Measurements from ENCODE around the gene PCNX3.
"Not testable (repeated sequence)": the region's sequence is repeated elsewhere in the genome, so short reads cannot be mapped to it uniquely, and the experiment has no call there.

PCNX3 gene

GRCh38 chr11:65629579-65629978 is 14.0 kb downstream of the PCNX3 start:
- no peak overlapping the region for H3K9ac ChIP-seq (ENCODE audit: low read length)
- H3K4me3 ChIP-seq (ENCODE audit: low read depth in 1 of 2, low read length in 2 of 2), result no peak overlapping the region
- peaks cover 69% of the 10 kb centered on the region for H3K36me3 ChIP-seq (ENCODE audit: insufficient read depth, low read length)

DNA sequence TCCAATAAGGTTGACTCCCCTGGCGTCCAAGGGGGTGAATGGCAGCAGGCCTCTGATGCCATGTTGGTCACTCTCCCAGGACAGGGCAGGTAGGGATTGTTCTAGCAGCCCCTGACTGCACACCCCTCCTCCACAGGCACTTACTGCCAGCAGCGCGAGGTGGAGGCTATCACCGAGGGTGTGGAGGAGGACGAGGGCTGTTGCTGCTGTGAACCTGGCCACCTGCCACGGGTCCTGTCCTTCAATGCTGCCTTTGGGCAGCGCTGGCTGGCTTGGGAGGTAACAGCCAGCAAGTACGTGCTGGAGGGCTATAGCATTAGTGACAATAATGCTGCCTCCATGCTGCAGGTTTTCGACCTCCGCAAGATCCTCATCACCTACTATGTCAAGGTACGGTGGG is 14.6 kb downstream of the PCNX3 start:
- Histone ChIP-seq H3K27ac (ENCODE audit: low read depth, low read length) (no peak overlapping the region), H3K9me3 (ENCODE audit: low read length) (no peaks in the 10 kb centered on the region), H3K36me3 (ENCODE audit: insufficient read depth, low read length) (peaks cover 74% of the 10 kb centered on the region)

More at GRCh38 chr11:65629579-65629978, 14.0 kb downstream of the PCNX3 start:
- H3K4me1 ChIP-seq (ENCODE audit: insufficient read depth, low read length), result no peaks in the 10 kb centered on the region
- H3K9me3 ChIP-seq (ENCODE audit: low read length), result no peaks in the 10 kb centered on the region
- no peak overlapping the region for H3K27ac ChIP-seq (ENCODE audit: low read depth, low read length)
- H3K27me3 ChIP-seq (ENCODE audit: control insufficient read depth in 1 of 2, insufficient read depth in 2 of 2, low read length in 2 of 2), result no peaks in the 10 kb centered on the region

GRCh38 chr11:65633390-65634108 is 18.0 kb downstream of the PCNX3 start:
- Histone ChIP-seq H3K36me3 (ENCODE audit: insufficient read depth, low read length) (peaks cover 65% of the 10 kb centered on the region), H3K9me3 (ENCODE audit: low read length) (no peaks in the 10 kb centered on the region), H3K27ac (ENCODE audit: low read depth, low read length) (no peak overlapping the region), H3K9ac (ENCODE audit: low read length) (no peak overlapping the region), H3K27me3 (ENCODE audit: control insufficient read depth in 1 of 2, insufficient read depth in 2 of 2, low read length in 2 of 2) (no peaks in the 10 kb centered on the region), H3K4me3 (ENCODE audit: low read depth in 1 of 2, low read length in 2 of 2) (no peak overlapping the region), H3K4me1 (ENCODE audit: insufficient read depth, low read length) (peaks cover 6% of the 10 kb centered on the region)

More for the DNA sequence above, 14.6 kb downstream of the PCNX3 start:
- Histone ChIP-seq H3K4me1 (ENCODE audit: insufficient read depth, low read length) (no peaks in the 10 kb centered on the region), H3K4me3 (ENCODE audit: low read depth in 1 of 2, low read length in 2 of 2) (no peak overlapping the region), H3K27me3 (ENCODE audit: control insufficient read depth in 1 of 2, insufficient read depth in 2 of 2, low read length in 2 of 2) (no peaks in the 10 kb centered on the region), H3K9ac (ENCODE audit: low read length) (no peak overlapping the region)

GRCh38 chr11:65634109-65634436 is 18.5 kb downstream of the PCNX3 start:
- H3K27ac ChIP-seq (ENCODE audit: low read depth, low read length), result no peak overlapping the region
- no peaks in the 10 kb centered on the region for H3K9me3 ChIP-seq (ENCODE audit: low read length)
- H3K27me3 ChIP-seq (ENCODE audit: control insufficient read depth in 1 of 2, insufficient read depth in 2 of 2, low read length in 2 of 2), result no peaks in the 10 kb centered on the region
- peaks cover 6% of the 10 kb centered on the region for H3K4me1 ChIP-seq (ENCODE audit: insufficient read depth, low read length)
- H3K36me3 ChIP-seq (ENCODE audit: insufficient read depth, low read length), result peaks cover 61% of the 10 kb centered on the region
- no peak overlapping the region for H3K9ac ChIP-seq (ENCODE audit: low read length)
- H3K4me3 ChIP-seq (ENCODE audit: low read depth in 1 of 2, low read length in 2 of 2), result no peak overlapping the region

GRCh38 chr11:65634440-65634839 is 18.9 kb downstream of the PCNX3 start:
- Histone ChIP-seq H3K36me3 (ENCODE audit: insufficient read depth, low read length) (peaks cover 58% of the 10 kb centered on the region), H3K27ac (ENCODE audit: low read depth, low read length) (no peak overlapping the region), H3K9me3 (ENCODE audit: low read length) (no peaks in the 10 kb centered on the region), H3K4me1 (ENCODE audit: insufficient read depth, low read length) (peaks cover 6% of the 10 kb centered on the region), H3K4me3 (ENCODE audit: low read depth in 1 of 2, low read length in 2 of 2) (no peak overlapping the region), H3K27me3 (ENCODE audit: control insufficient read depth in 1 of 2, insufficient read depth in 2 of 2, low read length in 2 of 2) (no peaks in the 10 kb centered on the region), H3K9ac (ENCODE audit: low read length) (no peak overlapping the region)

GRCh38 chr11:65634905-65635731 is 19.5 kb downstream of the PCNX3 start:
- H3K9ac ChIP-seq (ENCODE audit: low read length), result no peak overlapping the region
- peaks cover 13% of the 10 kb centered on the region for H3K4me1 ChIP-seq (ENCODE audit: insufficient read depth, low read length)
- H3K9me3 ChIP-seq (ENCODE audit: low read length), result no peaks in the 10 kb centered on the region
- no peaks in the 10 kb centered on the region for H3K27me3 ChIP-seq (ENCODE audit: control insufficient read depth in 1 of 2, insufficient read depth in 2 of 2, low read length in 2 of 2)
- peaks cover 51% of the 10 kb centered on the region for H3K36me3 ChIP-seq (ENCODE audit: insufficient read depth, low read length)
- no peak overlapping the region for H3K27ac ChIP-seq (ENCODE audit: low read depth, low read length)
- no peak overlapping the region for H3K4me3 ChIP-seq (ENCODE audit: low read depth in 1 of 2, low read length in 2 of 2)

- no peaks in the 10 kb centered on the region for H3K9me3 ChIP-seq (ENCODE audit: low read length)
- H3K9ac ChIP-seq (ENCODE audit: low read length), result no peak overlapping the region
- H3K36me3 ChIP-seq (ENCODE audit: insufficient read depth, low read length), result peaks cover 39% of the 10 kb centered on the region
- no peak overlapping the region for H3K4me3 ChIP-seq (ENCODE audit: low read depth in 1 of 2, low read length in 2 of 2)
- H3K27ac ChIP-seq (ENCODE audit: low read depth, low read length), result no peak overlapping the region
- no peaks in the 10 kb centered on the region for H3K27me3 ChIP-seq (ENCODE audit: control insufficient read depth in 1 of 2, insufficient read depth in 2 of 2, low read length in 2 of 2)
- H3K4me1 ChIP-seq (ENCODE audit: insufficient read depth, low read length), result peaks cover 17% of the 10 kb centered on the region
Measured at GRCh38 chr11:65636108-65637031, 20.8 kb downstream of the PCNX3 start.

- peaks cover 17% of the 10 kb centered on the region for H3K4me1 ChIP-seq (ENCODE audit: insufficient read depth, low read length)
- peak overlapping the region; percentile 38 for H3K9ac ChIP-seq (ENCODE audit: low read length)
- H3K4me3 ChIP-seq (ENCODE audit: low read depth in 1 of 2, low read length in 2 of 2), result no peak overlapping the region
- peaks cover 39% of the 10 kb centered on the region for H3K36me3 ChIP-seq (ENCODE audit: insufficient read depth, low read length)
- no peaks in the 10 kb centered on the region for H3K9me3 ChIP-seq (ENCODE audit: low read length)
- H3K27ac ChIP-seq (ENCODE audit: low read depth, low read length), result peak overlapping the region; percentile 83
- no peaks in the 10 kb centered on the region for H3K27me3 ChIP-seq (ENCODE audit: control insufficient read depth in 1 of 2, insufficient read depth in 2 of 2, low read length in 2 of 2)
Measured at GRCh38 chr11:65637032-65637557, 21.5 kb downstream of the PCNX3 start.

DNA sequence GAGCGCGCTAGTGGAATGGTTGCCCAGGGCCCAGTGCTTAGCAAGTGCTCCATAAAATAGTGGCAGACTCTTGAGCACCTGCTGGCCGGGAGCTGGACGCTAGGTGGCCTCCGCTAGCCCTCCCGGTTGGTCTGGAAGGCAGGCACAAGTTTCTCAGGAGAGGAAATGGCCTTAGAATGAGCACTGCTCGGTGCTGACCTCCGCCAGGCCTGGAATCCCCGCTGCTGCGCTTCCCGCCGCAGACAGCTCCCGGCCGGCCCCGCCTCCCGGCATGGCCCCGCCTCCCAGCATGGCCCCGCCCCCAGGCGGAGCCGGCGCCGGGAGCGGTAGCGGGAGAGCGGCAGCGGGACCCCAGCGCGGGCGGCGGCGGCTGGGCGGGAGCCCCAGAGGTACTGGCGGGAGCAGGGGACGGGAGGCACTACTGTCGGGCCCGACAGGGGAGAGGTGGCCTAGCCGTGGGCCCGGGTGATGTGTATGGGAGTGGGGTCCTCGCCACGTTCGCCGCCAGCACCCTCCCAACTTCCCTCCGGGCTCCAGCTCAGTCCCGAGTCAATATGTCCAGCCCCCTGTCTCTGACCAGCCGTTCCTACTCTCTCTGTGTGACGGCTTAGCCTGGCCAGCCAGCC is 22.3 kb downstream of the PCNX3 start, which contains the start of gene SIPA1:
SIPA1 (plus strand) TSS at position 308 of the 626 bp plus-strand sequence. CDS start 2,821 bp downstream, outside the sequence.
- Histone ChIP-seq H3K9me3 (ENCODE audit: low read length) (no peaks in the 10 kb centered on the region), H3K36me3 (ENCODE audit: insufficient read depth, low read length) (peaks cover 36% of the 10 kb centered on the region), H3K9ac (ENCODE audit: low read length) (peak within 1 kb of the TSS; percentile 54)

DNA sequence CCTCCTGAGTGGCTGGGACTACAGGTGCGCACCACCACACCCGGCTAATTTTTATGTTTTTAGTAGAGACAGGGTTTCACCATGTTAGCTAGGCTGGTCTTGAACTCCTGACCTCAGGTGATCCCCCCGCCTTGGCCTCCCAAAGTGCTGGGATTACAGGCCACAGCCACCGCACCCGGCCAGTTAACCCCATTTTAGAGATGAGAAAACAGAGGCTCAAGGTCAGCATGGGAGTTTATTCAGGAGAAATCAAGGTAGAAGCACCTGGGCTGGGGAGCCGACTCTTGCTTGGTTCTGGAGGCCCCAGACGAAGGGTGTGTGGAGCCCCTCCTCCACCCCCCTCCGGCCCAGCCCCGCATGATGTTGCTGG is 23.6 kb downstream of the PCNX3 start:
- H3K9ac ChIP-seq (ENCODE audit: low read length); H3K27ac ChIP-seq (ENCODE audit: low read depth, low read length); H3K27me3 ChIP-seq (ENCODE audit: control insufficient read depth in 1 of 2, insufficient read depth in 2 of 2, low read length in 2 of 2); H3K9me3 ChIP-seq (ENCODE audit: low read length): not testable (repeated sequence)
- peaks cover 17% of the 10 kb centered on the region for H3K4me1 ChIP-seq (ENCODE audit: insufficient read depth, low read length)
- H3K36me3 ChIP-seq (ENCODE audit: insufficient read depth, low read length), result peaks cover 30% of the 10 kb centered on the region
- peak overlapping the region; percentile 53 to 72 for H3K4me3 ChIP-seq (ENCODE audit: low read depth in 1 of 2, low read length in 2 of 2)

More for the DNA sequence above, 22.3 kb downstream of the PCNX3 start, which contains the start of gene SIPA1:
- Histone ChIP-seq H3K4me1 (ENCODE audit: insufficient read depth, low read length) (peaks cover 17% of the 10 kb centered on the region), H3K4me3 (ENCODE audit: low read depth in 1 of 2, low read length in 2 of 2) (peak within 1 kb of the TSS; percentile 53 to 72), H3K27me3 (ENCODE audit: control insufficient read depth in 1 of 2, insufficient read depth in 2 of 2, low read length in 2 of 2) (no peaks in the 10 kb centered on the region), H3K27ac (ENCODE audit: low read depth, low read length) (peak within 1 kb of the TSS; percentile 83)

Data from muscle layer of colon (tissue), 2 donors.